ENCODE data around the gene TSTD2. TPM values are rescaled to one million over a fixed set of nuclear protein-coding genes. Genes with fewer than 3 reads are reported as not detected.

TSTD2 gene
- total RNA-seq, 1 experiment from 2014 or later, result 16.8 TPM

- no peak for DNase-seq (ENCODE audit: low spot score)
- no peaks in the 10 kb centered on the region for H3K4me1 Mint-ChIP-seq
- POLR2A ChIA-PET, result no interaction called here
- no peak overlapping the region for H3K27ac Mint-ChIP-seq
- CTCF ChIA-PET, result interaction anchor here (2.0 kb wide), 1 partner anchor 19 kb away, joined by 11 read pairs; no protein-coding TSS in a partner anchor
- no peak for TF ChIP-seq HMGXB4 (CRISPR knock-in tag; IDR thresholded peaks at IDR 0.05)
- no peak for TF ChIP-seq ATF6 (CRISPR knock-in tag; IDR thresholded peaks at IDR 0.05)
- no peak for TF ChIP-seq FOXJ3 (CRISPR knock-in tag; IDR thresholded peaks at IDR 0.05; ENCODE audit: borderline replicate concordance)
- TF ChIP-seq ZNF232 (CRISPR knock-in tag; IDR thresholded peaks at IDR 0.05), result no peak
- no peak for TF ChIP-seq SP1 (CRISPR knock-in tag; conservative IDR thresholded peaks at IDR 0.05)
- no peak for TF ChIP-seq GRHL2 (CRISPR knock-in tag; IDR thresholded peaks at IDR 0.05; ENCODE audit: insufficient replicate concordance, severe bottlenecking)
- no peak for TF ChIP-seq TCF7 (CRISPR knock-in tag; IDR thresholded peaks at IDR 0.05; ENCODE audit: low read depth)
- TF ChIP-seq ZBTB21 (CRISPR knock-in tag; IDR thresholded peaks at IDR 0.05; ENCODE audit: borderline replicate concordance), result no peak
- TF ChIP-seq ZBTB43 (CRISPR knock-in tag; IDR thresholded peaks at IDR 0.05), result no peak
- no peak for TF ChIP-seq ATF1 (CRISPR knock-in tag; IDR thresholded peaks at IDR 0.05)
- TF ChIP-seq ZNF425 (CRISPR knock-in tag; conservative IDR thresholded peaks at IDR 0.05), result no peak
- no peak for TF ChIP-seq ATF2 (CRISPR knock-in tag; IDR thresholded peaks at IDR 0.05; ENCODE audit: borderline replicate concordance, low read depth)
- TF ChIP-seq ZNF138 (CRISPR knock-in tag; conservative IDR thresholded peaks at IDR 0.05), result no peak
- no peak for TF ChIP-seq SOX15 (CRISPR knock-in tag; IDR thresholded peaks at IDR 0.05)
- TF ChIP-seq PRDM15 (CRISPR knock-in tag; IDR thresholded peaks at IDR 0.05), result no peak
- no peak for TF ChIP-seq CDX4 (CRISPR knock-in tag; IDR thresholded peaks at IDR 0.05; ENCODE audit: borderline replicate concordance)
- no peak for TF ChIP-seq ZNF423 (CRISPR knock-in tag; IDR thresholded peaks at IDR 0.05)
- no peaks in the 10 kb centered on the region for H3K36me3 Mint-ChIP-seq
- H3K27me3 Mint-ChIP-seq (ENCODE audit: low read depth), result peaks cover 7% of the 10 kb centered on the region; the same call in 1 of the 2 replicates
- H3K4me3 Mint-ChIP-seq, result no peak overlapping the region
- no peaks in the 10 kb centered on the region for H3K9me3 Mint-ChIP-seq
- no peak for ATAC-seq
These were observed 53.3 kb downstream of the TSTD2 start for GRCh38 chr9:97579914-97580313.
